Epithelial cell of esophagus (primary cell): ENCODE measurements around the gene SV2C.
"Not testable (repeated sequence)": the region's sequence is repeated elsewhere in the genome, so short reads cannot be mapped to it uniquely, and the experiment has no call there.

ENCODE experiments used
- DNase-seq: peaks from one replicate; pipeline ENCODE4 v3.0.0; 2010; ENCODE audit warnings: low read depth
- H3K4me3 ChIP-seq: 2 replicates; pipeline ENCODE4 v1.5.1; 2011; ENCODE audit warnings: mild to moderate bottlenecking, low read length, control low read depth
- TF ChIP-seq, protein P1 (sequence below): IDR thresholded peaks from 2 replicates; pipeline ENCODE4 v1.5.1; 2011; ENCODE audit warnings: low read depth, mild to moderate bottlenecking, low read length, control low read depth, inconsistent platforms; ENCODE audit not compliant: insufficient read depth; ENCODE audit errors: missing control alignments

The SV2C gene

DNA sequence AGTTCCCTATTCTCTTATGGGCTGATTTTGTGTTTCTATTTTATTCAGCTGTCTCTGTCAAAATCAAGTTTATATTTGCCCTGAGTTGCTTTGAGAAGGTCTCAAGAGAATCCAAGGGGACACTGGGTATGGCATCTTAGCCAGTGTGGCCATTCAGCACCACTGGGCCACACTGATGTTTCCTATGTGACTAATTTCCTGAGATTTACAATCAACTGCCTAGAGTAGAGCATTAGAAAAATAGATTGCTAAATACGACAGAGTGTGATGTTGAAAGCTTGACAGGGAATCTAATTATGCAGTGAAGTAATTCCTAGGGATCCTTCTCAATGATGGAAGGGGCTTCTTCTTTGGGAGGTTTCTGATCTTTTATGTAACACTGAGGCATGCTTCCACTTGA lies 141.7 kb downstream of the SV2C start:
- TF ChIP-seq, protein P1, sequence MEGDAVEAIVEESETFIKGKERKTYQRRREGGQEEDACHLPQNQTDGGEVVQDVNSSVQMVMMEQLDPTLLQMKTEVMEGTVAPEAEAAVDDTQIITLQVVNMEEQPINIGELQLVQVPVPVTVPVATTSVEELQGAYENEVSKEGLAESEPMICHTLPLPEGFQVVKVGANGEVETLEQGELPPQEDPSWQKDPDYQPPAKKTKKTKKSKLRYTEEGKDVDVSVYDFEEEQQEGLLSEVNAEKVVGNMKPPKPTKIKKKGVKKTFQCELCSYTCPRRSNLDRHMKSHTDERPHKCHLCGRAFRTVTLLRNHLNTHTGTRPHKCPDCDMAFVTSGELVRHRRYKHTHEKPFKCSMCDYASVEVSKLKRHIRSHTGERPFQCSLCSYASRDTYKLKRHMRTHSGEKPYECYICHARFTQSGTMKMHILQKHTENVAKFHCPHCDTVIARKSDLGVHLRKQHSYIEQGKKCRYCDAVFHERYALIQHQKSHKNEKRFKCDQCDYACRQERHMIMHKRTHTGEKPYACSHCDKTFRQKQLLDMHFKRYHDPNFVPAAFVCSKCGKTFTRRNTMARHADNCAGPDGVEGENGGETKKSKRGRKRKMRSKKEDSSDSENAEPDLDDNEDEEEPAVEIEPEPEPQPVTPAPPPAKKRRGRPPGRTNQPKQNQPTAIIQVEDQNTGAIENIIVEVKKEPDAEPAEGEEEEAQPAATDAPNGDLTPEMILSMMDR = no peak

DNA sequence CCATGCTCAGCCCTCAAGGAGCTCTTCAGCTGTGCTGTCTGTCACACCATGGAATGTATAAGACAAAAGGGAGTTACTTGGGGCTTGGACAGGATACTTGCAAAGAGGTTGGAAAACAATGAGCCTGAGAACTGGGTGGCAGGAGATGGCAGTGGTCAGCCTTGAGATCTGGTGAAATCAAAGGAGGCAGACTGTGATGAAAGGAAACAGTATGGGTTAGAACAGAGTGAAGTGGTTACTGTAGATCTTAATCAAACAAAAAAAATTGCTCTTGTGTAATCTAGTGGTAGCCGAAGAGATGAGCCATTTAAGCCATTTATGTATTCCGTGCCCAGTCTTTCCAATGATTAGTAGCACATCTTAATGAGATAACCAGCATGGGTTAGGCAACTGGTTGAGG lies 142.2 kb downstream of the SV2C start:
- no peak for DNase-seq
- TF ChIP-seq, protein P1 = no peak
- H3K4me3 ChIP-seq = no peak overlapping the region

More for the DNA sequence above, 141.7 kb downstream of the SV2C start:
- H3K4me3 ChIP-seq = no peak overlapping the region
- DNase-seq = no peak

DNA sequence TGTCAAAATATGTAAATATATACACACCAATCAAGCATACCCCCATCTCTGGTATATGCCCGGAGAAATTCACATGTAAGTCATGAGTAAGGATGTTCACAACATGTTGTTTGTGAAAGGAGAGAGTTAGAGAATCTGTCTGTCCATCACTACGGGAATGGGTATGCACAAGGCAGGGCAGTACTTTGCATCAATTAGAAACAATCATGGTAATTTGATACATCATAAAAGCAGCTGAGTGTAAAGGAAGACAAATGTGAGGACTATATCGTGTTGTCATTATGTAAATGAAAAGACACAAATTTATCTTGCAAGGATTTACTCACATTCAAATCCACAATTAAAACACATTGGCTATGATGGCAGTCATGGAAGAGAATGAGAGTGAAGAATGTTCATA lies 146.7 kb downstream of the SV2C start:
- DNase-seq = no peak
- H3K4me3 ChIP-seq = no peak overlapping the region
- TF ChIP-seq, protein P1 = no peak

DNA sequence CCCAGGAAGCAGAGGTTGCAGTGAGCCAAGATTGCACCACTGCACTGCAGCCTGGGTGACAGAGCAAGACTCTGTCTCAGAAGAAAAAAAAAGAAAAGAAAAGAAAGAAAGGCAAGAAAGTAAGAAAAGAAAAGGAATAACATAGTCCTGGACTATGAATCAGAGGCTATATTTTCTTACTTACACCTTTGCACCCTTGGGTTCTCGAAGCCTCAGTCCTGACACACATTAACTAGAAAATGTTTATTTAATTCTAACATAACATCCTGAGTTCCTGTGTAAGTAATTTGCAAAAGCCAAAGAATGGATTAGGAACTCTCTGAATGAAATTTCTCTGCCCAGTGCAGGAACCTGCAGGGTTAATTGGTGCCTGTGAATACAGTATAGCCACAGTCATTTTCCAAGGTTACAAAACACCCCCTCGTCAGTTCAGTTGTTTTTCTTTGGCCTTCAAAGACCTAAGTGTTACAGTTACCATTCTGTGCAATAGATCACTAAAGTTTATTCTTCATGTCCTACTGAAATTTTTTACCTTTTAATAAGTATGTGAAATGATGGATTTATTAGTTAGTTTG lies 147.6 kb downstream of the SV2C start:
- TF ChIP-seq, protein P1 = no peak
- no peak for DNase-seq
- H3K4me3 ChIP-seq = no peak overlapping the region

DNA sequence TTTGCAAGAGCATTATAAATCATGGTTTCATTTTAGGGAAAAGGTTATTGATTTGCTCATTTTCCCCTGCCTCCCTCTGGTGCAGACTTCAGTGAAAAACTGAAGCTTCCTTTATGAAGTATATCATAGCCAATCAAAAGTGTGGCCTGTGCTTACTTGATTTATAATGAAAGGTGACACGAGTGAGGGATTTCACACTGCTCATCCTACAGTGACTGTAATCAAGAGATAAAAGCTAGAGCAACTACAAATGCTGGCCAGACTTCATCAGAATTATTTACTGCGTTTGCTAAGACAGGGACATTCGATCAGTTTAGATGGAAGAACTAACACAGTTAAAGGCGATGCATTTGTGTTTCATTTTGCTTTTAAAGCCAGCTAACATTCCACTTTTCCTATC lies 151.5 kb downstream of the SV2C start:
- TF ChIP-seq, protein P1 = no peak
- DNase-seq = no peak
- H3K4me3 ChIP-seq = no peak overlapping the region

DNA sequence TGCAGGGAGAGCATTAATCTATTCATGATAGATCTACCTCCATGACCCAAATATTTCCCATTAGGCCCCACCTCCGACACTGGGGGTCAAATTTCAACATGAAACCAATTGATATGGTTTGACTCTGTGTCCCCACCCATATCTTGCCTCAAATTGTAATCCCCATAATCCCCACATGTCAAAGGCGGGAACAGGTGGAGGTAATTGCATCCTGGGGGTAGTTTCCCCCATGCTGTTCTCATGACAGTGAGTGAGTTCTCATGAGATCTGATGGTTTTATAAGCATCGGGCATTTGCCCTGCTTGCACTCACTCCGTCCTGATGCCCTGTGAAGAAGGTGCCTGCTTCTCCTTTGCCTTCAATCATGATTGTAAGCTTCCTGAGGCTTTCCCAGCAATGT lies 153.5 kb downstream of the SV2C start:
- TF ChIP-seq, protein P1 = no peak
- DNase-seq = no peak
- no peak overlapping the region for H3K4me3 ChIP-seq

DNA sequence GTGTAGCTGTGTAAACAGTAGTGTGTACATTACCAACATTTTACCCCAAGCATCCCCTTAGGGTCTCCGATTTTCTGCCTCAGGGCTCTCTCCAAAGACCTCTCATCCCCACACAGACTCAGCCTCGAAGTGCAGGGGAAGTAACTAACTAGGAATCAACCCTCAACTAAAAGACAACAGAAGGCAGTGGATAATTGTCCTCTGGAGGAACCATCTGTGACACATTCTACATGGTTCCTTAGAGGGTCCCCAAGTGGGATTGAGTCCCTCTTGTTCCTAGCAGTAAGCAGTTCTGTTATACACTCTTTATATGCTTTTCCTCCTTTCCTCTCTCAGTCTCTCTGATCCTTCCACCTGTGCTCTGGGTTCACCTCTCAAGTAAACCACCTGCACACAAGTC lies 157.2 kb downstream of the SV2C start:
- DNase-seq = no peak
- TF ChIP-seq, protein P1 = no peak
- H3K4me3 ChIP-seq = no peak overlapping the region

DNA sequence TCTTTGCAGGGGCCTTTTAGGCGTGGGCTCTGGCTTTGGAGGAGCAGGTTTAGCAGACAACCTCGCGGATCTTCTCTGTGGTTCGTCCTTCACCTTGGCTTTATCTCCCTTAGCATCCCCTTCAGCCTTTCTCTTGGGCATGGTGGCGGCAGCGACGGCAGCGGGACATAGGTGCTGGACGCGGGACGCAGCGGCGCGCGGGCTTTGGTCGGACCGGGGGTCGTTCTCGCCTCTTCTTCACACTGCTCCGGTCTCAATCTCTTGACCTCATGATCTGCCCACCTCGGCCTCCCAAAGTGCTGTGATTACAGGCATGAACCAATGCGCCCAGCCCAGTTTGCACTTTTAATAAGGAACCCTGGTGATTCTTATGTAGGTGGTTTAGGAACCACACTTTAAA lies 159.0 kb downstream of the SV2C start:
- DNase-seq, H3K4me3 ChIP-seq: not testable (repeated sequence)
